Transverse colon (tissue), 4 donors: ENCODE data around the gene POLR3K. TPM values are rescaled to one million over a fixed set of nuclear protein-coding genes. Genes with fewer than 3 reads are reported as not detected.

Source experiments
- small RNA-seq, 4 donors: library from RNA; depleted of rRNA; stranded (forward); fragments of <200 nt; gene quantifications; one replicate each; pipeline ENCODE3, GENCODE V24; 2016
- total RNA-seq, 4 donors: library from RNA; depleted of rRNA; stranded (reverse); fragments of >200 nt; gene quantifications; one replicate each; pipeline ENCODE4 v1.1.0, GENCODE V29; 2016

Gene POLR3K
- total RNA-seq, 4 donors from 2014 or later: 4.6 to 12.7 (median 5.2) TPM; not detected in 1

Small RNA genes lying within 50 kb of the gene (small RNA-seq; reads per million reads assigned to genes)
- 0 reads per million in 4 donors for gene MIR6859-4
- 0 reads per million in 4 donors for gene Z69720.2

Other genes starting within 250 kb of the POLR3K start
- 10 to 100 TPM in 3 of 4 donors, 1 to 10 TPM in 1; 5.6 to 27.9 (median 20.2) TPM for gene SNRNP25, start 220 bp upstream of the POLR3K start, total RNA-seq
- 100 to 1,000 TPM in 1 of 4 donors, 10 to 100 TPM in 3; 11.9 to 179 (median 33.8) TPM for gene RHBDF1, start 19.0 kb upstream of the POLR3K start, total RNA-seq
- 10 to 100 TPM; 22.3 to 63.2 (median 51.2) TPM for gene MPG, start 24.6 kb upstream of the POLR3K start, total RNA-seq
- 10 to 100 TPM; 12.8 to 99.5 (median 22.6) TPM for gene NPRL3, start 85.1 kb upstream of the POLR3K start, total RNA-seq
- gene HBZ, start 99.0 kb upstream of the POLR3K start, total RNA-seq: not detected
- gene HBM, start 112.4 kb upstream of the POLR3K start, total RNA-seq: not detected
- 10 to 100 TPM in 1 of 4 donors, 1 to 10 TPM in 2, not detected in 1; 1.8 to 10.8 (median 7.0) TPM for gene HBA2, start 119.3 kb upstream of the POLR3K start, total RNA-seq
- 1 to 10 TPM in 1 of 4 donors, not detected in 3; 4.4 TPM for gene HBA1, start 123.1 kb upstream of the POLR3K start, total RNA-seq
- gene HBQ1, start 126.9 kb upstream of the POLR3K start, total RNA-seq: not detected
- 100 to 1,000 TPM in 3 of 4 donors, 10 to 100 TPM in 1; 85.1 to 316 (median 153) TPM for gene LUC7L, start 175.8 kb upstream of the POLR3K start, total RNA-seq
- gene FAM234A, start 181.2 kb upstream of the POLR3K start, total RNA-seq: 100 to 1,000 TPM in 2 of 4 donors, 10 to 100 TPM in 2; 55.4 to 328 (median 112) TPM
- gene RGS11, start 222.3 kb upstream of the POLR3K start, total RNA-seq: 10 to 100 TPM in 1 of 4 donors, 1 to 10 TPM in 3; 2.0 to 24.3 (median 6.7) TPM
- under 1 TPM in 1 of 4 donors, not detected in 3; 0.95 TPM for gene ARHGDIG, start 227.0 kb upstream of the POLR3K start, total RNA-seq
- 1 to 10 TPM in 1 of 4 donors, under 1 TPM in 2, not detected in 1; 0.55 to 2.6 (median 0.79) TPM for gene PDIA2, start 229.6 kb upstream of the POLR3K start, total RNA-seq